ENCODE data around the gene RAB11FIP3.
A peak's percentile ranks its signal among the peaks of the same experiment; 100 is the strongest.
"Not testable (repeated sequence)": the region's sequence is repeated elsewhere in the genome, so short reads cannot be mapped to it uniquely, and the experiment has no call there.

The RAB11FIP3 gene

DNA sequence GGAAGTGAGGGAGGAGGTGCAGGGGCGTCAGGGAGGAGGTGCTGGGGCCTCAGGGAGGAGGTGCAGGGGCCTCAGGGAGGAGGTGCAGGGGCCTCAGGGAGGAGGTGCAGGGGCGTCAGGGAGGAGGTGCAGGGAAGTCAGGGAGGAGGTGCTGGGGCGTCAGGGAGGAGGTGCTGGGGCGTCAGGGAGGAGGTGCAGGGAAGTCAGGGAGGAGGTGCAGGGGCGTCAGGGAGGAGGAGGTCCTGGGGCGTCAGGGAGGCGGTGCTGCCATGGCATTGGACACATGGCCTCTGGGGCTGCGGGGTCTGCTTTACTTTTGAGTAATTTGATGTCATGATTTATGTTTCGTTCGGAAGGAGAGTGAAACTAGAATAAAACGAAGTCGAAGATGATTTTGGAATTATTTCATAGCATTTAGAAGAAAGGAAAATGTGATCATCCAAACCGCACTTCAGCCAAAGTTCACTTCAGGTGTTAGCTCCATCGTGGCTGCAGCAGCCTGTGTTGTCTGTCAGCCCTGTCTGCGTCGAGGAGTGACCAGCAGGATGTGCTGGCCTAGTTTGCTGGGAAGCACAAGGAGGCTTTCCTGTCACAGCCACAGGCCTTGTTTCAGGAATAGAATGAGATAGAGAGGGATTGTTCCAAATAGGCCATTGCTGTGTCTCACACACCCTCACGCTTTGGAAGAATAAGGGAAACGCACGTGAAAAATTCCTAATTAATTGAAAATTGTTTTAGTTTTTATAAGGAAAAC, 42.8 kb downstream of the RAB11FIP3 start:
- DNase-seq: no peak

DNA sequence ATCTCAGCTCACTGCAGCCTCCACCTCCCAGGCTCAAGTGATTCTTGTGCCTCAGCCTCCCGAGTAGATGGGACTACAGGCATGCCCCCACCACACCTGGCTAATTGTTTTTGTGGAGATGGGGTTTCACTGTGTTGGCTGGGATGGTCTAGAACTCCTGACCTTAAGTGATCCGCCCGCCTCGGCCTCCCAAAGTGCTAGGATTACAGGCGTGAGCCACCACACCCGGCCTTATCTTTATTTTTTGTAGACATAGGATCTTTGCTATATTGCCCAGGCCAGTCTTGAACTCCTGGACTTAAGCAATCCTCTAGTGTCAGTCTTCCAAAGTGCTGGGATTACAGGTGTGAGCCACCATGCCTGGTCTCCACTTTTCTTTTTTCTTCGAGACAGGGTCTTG, 44.0 kb downstream of the RAB11FIP3 start:
- DNase-seq: not testable (repeated sequence)

DNA sequence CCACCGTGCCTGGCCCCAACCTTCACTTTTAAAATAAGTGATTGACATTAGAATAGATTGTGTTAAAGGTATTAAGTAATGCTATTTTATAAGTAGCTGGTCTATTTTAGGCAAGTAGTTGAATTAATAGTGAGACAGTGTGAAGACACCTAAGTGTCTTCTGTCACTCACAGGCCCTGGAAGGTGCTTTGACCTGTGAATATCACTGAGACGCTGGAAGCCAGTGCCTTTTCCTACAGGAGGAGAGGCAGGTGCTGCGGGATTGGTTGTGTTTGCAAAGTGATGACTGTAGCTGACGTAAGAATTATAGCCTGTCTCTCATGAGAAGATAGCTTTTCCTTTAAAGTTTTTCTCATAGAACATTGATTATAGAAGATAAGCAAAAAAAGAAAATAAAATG, 45.0 kb downstream of the RAB11FIP3 start:
- DNase-seq: peak; percentile 12

- no peak for DNase-seq
Observed at GRCh38 chr16:471353-472198, 46.1 kb downstream of the RAB11FIP3 start.

- DNase-seq: no peak
Observed at GRCh38 chr16:472199-472504, 46.7 kb downstream of the RAB11FIP3 start.

- no peak for DNase-seq
Observed at GRCh38 chr16:473046-474043, 47.9 kb downstream of the RAB11FIP3 start.

GRCh38 chr16:474420-475122, 49.1 kb downstream of the RAB11FIP3 start:
- no peak for DNase-seq

DNA sequence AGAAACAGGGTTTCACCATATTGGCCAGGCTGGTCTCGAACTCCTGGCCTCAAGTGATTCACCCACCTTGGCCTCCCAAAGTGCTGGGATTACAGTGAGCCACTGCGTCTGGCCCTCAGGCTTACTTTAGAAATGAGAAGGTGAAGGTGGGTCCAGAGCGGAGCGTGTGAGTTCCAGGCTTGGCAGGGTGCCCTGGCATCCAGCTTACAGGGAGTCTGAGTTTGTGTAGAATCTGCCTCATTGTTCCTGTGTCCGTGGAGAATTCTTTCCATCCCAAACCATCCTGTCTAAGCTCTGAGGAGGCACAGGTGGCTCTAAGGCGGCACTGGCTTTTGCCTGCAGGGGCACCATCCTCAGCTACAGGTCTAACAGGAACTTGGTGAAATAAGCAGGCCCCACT, 50.6 kb downstream of the RAB11FIP3 start:
- DNase-seq: no peak

- DNase-seq: no peak
Observed at GRCh38 chr16:477301-478157, 52.1 kb downstream of the RAB11FIP3 start.

- not testable (repeated sequence) for DNase-seq
Observed at GRCh38 chr16:478287-478686, 52.8 kb downstream of the RAB11FIP3 start.

DNA sequence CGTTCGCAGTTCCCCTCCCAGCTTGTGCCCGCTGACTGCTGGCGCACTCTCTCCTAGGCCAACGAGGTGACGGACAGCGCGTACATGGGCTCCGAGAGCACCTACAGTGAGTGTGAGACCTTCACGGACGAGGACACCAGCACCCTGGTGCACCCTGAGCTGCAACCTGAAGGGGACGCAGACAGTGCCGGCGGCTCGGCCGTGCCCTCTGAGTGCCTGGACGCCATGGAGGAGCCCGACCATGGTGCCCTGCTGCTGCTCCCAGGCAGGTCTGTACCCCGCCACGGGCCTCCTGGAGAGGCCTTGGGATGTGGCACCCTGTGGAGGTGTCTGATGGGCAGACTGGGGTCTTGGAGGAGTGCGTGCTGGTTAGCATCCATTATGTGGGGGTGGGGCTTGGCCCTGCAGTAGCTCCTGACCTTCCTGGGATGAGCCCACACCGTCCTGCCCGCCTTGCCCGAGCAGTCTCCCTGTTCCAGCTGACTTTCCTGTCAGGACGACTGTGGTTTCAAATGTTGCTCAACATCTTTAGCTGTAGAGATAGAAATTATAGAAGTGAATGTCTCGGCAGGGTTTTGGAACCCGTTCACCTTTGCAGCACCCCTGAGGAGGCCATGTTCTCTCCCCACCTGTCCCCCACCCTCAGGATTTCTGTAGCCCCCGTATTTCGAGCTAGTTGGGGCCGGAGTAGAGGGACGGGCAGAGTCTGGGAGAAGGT, 57.2 kb downstream of the RAB11FIP3 start:
- DNase-seq: no peak

- DNase-seq: no peak
Observed at GRCh38 chr16:483341-484075, 58.1 kb downstream of the RAB11FIP3 start.

GRCh38 chr16:489606-490005, 64.2 kb downstream of the RAB11FIP3 start:
- DNase-seq: no peak

- DNase-seq: no peak
Observed at GRCh38 chr16:490768-491167, 65.3 kb downstream of the RAB11FIP3 start.

- peak; percentile 60 for DNase-seq
Observed at GRCh38 chr16:491220-491919, 65.9 kb downstream of the RAB11FIP3 start.

DNA sequence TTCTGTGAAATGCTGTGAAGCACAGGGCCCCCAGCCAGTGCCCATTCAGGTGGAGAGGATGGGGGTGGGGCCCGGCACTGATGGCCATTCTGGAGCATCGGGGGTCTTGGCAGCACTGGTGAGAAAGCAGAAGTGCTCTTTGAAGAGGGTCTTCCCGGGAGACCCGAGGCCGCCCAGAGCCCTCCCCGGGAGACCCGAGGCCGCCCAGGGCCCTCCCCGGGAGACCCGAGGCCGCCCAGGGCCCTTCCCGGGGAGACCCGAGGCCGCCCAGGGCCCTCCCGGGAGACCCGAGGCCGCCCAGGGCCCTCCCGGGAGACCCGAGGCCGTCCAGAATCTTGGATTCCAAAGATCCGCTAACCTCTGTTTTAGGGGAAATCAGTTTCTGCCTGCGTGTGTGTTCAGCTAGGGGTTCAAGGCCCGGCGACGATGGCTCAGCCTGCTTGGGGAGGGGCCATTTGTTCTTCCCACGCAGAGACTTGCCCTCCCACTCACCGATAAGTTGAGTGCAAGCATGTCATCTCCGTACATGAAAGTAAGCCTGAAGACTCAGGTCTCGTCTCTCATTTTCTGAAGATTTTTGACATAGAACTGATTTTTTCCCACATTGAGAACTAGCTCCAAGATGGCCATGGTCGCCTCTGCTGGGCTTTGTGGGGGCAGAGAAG, 66.9 kb downstream of the RAB11FIP3 start:
- no peak for DNase-seq

- not testable (repeated sequence) for DNase-seq
Observed at GRCh38 chr16:494676-495075, 69.2 kb downstream of the RAB11FIP3 start.

DNA sequence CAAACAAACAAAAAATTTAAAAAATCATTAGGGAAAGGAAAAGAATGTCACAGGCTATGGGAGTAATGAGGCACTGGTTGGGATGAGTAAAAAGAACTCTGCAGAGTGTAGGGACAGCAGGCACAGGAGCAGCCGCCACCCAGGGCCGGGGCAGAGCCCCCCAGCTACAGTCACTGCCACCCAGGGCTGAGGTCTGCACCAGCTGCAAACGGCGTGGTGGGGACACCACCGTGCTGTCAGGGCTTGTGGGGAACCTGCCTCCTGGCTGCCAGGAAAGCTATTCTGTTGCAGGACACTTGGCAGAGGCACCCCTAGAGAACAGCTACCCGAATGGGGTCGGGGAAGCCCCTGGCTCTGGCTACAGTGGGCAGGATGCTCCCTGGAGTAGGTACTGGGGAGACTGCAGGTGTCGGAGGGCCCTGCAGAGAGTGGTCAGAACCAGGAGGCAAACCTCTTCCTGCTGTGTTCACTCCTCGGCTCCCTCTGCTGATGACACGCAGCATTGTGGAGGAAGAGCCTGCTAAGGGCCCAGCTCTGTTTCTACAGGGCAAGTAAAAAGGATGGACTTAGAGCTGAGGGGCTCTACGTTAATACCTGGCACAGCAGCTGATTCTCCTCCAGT, 69.8 kb downstream of the RAB11FIP3 start:
- peak; percentile 4 for DNase-seq
